GM18507 (cell line): ENCODE data around the gene HSPA8.
"Not testable (repeated sequence)": the region's sequence is repeated elsewhere in the genome, so short reads cannot be mapped to it uniquely, and the experiment has no call there.

ENCODE experiments used
- DNase-seq: peaks from one replicate; pipeline ENCODE4 v3.0.0; 2011; ENCODE audit warnings: low read depth; ENCODE audit not compliant: insufficient read length; ENCODE audit errors: extremely low spot score
- FAIRE-seq: peaks from 2 replicates; lab custom pipeline; 2011; peaks lifted over from hg19 to GRCh38; lab: Jason Lieb, UNC

The HSPA8 gene

GRCh38 chr11:123061403-123062157 lies at the start of gene HSPA8:
HSPA8 (minus strand) TSS chr11:123062136; CDS start chr11:123061324, 812 bp downstream.
- DNase-seq (no peak), FAIRE-seq (no peak)

- DNase-seq (peak; percentile 28), FAIRE-seq (peak; percentile 67)
Observed at GRCh38 chr11:123111465-123111864, 49.5 kb upstream of the HSPA8 start.

- DNase-seq (no peak), FAIRE-seq (no peak)
Observed at GRCh38 chr11:123110397-123110796, 48.5 kb upstream of the HSPA8 start.

- no peak for DNase-seq
- no peak for FAIRE-seq
Observed at GRCh38 chr11:123107945-123108495, 46.1 kb upstream of the HSPA8 start.

- no peak for FAIRE-seq
- DNase-seq: no peak
Observed at GRCh38 chr11:123104697-123105096, 42.8 kb upstream of the HSPA8 start.

GRCh38 chr11:123103326-123103980 lies 41.5 kb upstream of the HSPA8 start:
- no peak for DNase-seq
- no peak for FAIRE-seq

GRCh38 chr11:123100379-123101085 lies 38.6 kb upstream of the HSPA8 start:
- DNase-seq (no peak), FAIRE-seq (no peak)

- DNase-seq (no peak), FAIRE-seq (no peak)
Observed at GRCh38 chr11:123098990-123099389, 37.1 kb upstream of the HSPA8 start.

- DNase-seq (no peak), FAIRE-seq (no peak)
Observed at GRCh38 chr11:123093739-123094138, 31.8 kb upstream of the HSPA8 start.

- no peak for FAIRE-seq
Observed at GRCh38 chr11:123091506-123091905, 29.6 kb upstream of the HSPA8 start.

GRCh38 chr11:123090168-123090567 lies 28.2 kb upstream of the HSPA8 start:
- FAIRE-seq, DNase-seq: not testable (repeated sequence)

More at GRCh38 chr11:123091506-123091905, 29.6 kb upstream of the HSPA8 start:
- no peak for DNase-seq

- FAIRE-seq, DNase-seq: not testable (repeated sequence)
Observed at GRCh38 chr11:123088896-123089295, 27.0 kb upstream of the HSPA8 start.

GRCh38 chr11:123087657-123088056 lies 25.7 kb upstream of the HSPA8 start:
- not testable (repeated sequence) for DNase-seq
- FAIRE-seq: peak; percentile 81

GRCh38 chr11:123086305-123086704 lies 24.4 kb upstream of the HSPA8 start:
- DNase-seq: no peak
- no peak for FAIRE-seq

- DNase-seq (no peak), FAIRE-seq (no peak)
Observed at GRCh38 chr11:123085497-123085896, 23.6 kb upstream of the HSPA8 start.

- FAIRE-seq: no peak
Observed at GRCh38 chr11:123084454-123084853, 22.5 kb upstream of the HSPA8 start.

GRCh38 chr11:123083623-123084029 lies 21.7 kb upstream of the HSPA8 start:
- no peak for DNase-seq
- FAIRE-seq: no peak

More at GRCh38 chr11:123084454-123084853, 22.5 kb upstream of the HSPA8 start:
- no peak for DNase-seq

- no peak for FAIRE-seq
- no peak for DNase-seq
Observed at GRCh38 chr11:123082977-123083376, 21.0 kb upstream of the HSPA8 start.

- DNase-seq (no peak), FAIRE-seq (no peak)
Observed at GRCh38 chr11:123080015-123080414, 18.1 kb upstream of the HSPA8 start.

- no peak for FAIRE-seq
- no peak for DNase-seq
Observed at GRCh38 chr11:123076484-123076883, 14.5 kb upstream of the HSPA8 start.
